ENCODE results near the gene SMIM45.

DNA sequence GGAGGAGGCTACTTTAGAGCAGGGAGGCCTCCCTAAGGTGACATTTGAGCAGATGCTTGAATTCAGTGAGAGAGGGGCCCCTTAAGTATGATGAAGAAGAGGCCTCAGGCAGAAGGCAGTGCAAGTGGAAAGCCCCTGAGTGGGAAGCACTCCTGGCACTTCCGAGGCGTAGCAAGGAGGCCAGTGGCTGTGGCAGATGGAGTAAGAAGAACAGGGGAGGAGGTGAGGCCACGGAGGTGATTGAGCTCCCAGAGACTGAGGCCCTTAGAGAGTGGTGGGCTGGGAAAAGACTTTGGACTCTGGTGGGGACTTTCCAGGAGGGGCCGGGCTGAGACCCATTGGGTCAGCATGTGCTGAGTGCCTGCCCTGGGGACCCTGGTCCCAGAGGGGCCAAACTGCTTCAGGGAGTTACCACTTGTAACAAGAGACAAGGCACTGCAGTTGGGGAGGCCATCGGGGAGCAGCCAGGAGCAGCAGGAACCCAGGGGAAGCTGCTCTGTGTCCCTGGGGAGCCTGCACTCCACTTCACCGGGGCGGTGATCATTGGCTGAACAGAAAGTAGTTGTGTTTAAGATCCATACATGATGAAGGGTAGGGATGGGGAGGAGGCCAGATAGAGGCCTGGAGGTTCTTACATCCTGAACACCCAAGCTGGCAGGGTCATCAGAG, 2.5 kb upstream of the SMIM45 start:
- TF ChIP-seq, protein P1, sequence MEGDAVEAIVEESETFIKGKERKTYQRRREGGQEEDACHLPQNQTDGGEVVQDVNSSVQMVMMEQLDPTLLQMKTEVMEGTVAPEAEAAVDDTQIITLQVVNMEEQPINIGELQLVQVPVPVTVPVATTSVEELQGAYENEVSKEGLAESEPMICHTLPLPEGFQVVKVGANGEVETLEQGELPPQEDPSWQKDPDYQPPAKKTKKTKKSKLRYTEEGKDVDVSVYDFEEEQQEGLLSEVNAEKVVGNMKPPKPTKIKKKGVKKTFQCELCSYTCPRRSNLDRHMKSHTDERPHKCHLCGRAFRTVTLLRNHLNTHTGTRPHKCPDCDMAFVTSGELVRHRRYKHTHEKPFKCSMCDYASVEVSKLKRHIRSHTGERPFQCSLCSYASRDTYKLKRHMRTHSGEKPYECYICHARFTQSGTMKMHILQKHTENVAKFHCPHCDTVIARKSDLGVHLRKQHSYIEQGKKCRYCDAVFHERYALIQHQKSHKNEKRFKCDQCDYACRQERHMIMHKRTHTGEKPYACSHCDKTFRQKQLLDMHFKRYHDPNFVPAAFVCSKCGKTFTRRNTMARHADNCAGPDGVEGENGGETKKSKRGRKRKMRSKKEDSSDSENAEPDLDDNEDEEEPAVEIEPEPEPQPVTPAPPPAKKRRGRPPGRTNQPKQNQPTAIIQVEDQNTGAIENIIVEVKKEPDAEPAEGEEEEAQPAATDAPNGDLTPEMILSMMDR (IDR thresholded peaks at IDR 0.05) = no peak
- TF ChIP-seq POLR2A (IDR thresholded peaks at IDR 0.05) = no peak
